Measurements from ENCODE around the gene DOLK. TPM values are rescaled to one million over a fixed set of nuclear protein-coding genes. Genes with fewer than 3 reads are reported as not detected.

The DOLK gene
- total RNA-seq, 6 donors from 2014 or later, result 5.7 to 24.5 (median 12.3) TPM

DNA sequence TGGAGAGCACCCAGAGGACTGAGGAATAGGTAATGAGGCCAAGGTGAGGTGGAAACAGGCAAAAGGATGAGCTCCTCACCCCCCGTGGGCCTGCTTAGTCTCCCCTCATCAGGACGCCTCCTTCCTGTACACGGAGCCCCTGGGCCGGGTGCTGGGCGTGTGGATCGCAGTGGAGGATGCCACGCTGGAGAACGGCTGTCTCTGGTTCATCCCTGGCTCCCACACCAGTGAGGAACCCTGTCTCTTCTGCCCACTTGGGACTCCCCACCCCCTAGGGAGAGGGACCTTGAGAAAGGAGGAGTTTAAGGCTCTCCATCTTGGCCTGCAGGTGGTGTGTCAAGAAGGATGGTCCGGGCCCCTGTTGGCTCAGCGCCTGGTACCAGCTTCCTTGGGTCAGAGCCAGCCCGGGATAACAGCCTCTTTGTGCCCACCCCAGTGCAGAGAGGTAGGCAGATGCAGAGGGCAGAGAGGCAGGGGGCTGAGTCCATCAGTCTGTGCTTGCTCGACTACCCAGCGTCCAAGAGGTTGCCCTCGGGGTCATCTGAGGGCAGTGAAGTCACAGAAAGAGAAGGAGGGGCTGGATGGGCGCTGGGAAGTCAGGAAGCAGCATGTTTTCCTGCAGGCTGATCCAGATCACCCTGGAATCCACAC is 7.0 kb downstream of the DOLK start:
- Histone ChIP-seq H3K27me3 (no peaks in the 10 kb centered on the region), H3K36me3 (peaks cover 0 to 12% (median 9%) of the 10 kb centered on the region in 4 donors), H3K4me1 (peaks cover 19 to 38% (median 26%) of the 10 kb centered on the region in 4 donors), H3K9me3 (no peaks in the 10 kb centered on the region), H3K4me3 (no peak overlapping the region), H3K27ac (peak overlapping the region; percentile 12 to 79 (median 59))
- peak in 1 of 2 donors; percentile 29 for TF ChIP-seq POLR2AphosphoS5 (IDR thresholded peaks at IDR 0.05)
- no peak for TF ChIP-seq EP300 (IDR thresholded peaks at IDR 0.05)
- TF ChIP-seq, protein P1, sequence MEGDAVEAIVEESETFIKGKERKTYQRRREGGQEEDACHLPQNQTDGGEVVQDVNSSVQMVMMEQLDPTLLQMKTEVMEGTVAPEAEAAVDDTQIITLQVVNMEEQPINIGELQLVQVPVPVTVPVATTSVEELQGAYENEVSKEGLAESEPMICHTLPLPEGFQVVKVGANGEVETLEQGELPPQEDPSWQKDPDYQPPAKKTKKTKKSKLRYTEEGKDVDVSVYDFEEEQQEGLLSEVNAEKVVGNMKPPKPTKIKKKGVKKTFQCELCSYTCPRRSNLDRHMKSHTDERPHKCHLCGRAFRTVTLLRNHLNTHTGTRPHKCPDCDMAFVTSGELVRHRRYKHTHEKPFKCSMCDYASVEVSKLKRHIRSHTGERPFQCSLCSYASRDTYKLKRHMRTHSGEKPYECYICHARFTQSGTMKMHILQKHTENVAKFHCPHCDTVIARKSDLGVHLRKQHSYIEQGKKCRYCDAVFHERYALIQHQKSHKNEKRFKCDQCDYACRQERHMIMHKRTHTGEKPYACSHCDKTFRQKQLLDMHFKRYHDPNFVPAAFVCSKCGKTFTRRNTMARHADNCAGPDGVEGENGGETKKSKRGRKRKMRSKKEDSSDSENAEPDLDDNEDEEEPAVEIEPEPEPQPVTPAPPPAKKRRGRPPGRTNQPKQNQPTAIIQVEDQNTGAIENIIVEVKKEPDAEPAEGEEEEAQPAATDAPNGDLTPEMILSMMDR (IDR thresholded peaks at IDR 0.05), result no peak
- no peak for TF ChIP-seq POLR2A (IDR thresholded peaks at IDR 0.05)
- 60 to 64% methylated on average over 10 to 15 of the region's 15 CpGs for whole genome bisulfite sequencing, 2 donors
- DNase-seq (no peak), ATAC-seq (ENCODE audit: low FRiP score in 2 of 2) (no peak)

DNA sequence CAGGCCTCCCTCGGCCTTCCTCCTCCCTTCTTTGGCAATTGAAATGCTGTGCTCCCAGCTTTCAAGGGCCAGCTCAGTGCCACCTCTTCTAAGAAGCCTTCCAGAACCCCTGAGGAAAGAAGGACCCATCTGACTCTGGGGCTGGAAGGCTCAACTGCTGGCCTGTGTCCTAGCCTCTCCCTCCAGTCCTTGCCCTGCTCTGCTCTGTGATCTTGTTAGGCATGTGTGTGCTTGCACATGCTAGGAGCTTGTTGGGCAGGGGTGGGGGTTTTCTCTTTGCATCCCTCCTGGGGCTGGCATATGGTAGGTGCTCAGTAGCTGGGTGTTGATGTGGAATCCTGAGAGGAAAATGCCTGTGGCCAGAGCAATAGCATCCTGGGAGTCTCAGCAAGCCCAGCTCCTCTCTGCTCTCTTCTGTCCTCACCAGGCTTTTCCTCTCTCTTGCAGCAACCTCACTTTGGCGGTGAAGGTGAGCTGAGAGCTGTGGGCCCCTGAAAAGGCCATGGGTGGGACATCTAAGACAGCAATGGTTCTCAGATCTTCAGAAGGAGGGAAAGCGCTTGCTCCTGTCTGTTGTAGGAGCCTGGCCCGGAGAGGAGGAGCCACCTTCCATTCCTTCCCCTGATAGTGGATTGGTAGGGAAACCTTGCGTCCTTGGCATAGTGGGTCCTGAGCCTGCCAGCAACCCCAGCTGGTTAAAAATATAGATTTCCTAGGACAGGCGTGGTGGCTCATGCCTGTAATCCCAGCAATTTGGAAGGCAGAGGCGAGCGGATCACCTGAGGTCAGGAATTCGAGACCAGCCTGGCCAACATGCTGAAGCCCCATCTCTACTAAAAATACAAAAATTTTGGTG is 9.9 kb downstream of the DOLK start:
- no peaks in the 10 kb centered on the region for H3K27me3 ChIP-seq
- H3K36me3 ChIP-seq, result peaks cover 0 to 19% (median 11%) of the 10 kb centered on the region in 4 donors
- no peak overlapping the region for H3K4me3 ChIP-seq
- ATAC-seq (ENCODE audit: low FRiP score in 2 of 2), result no peak
- H3K9me3 ChIP-seq, result no peaks in the 10 kb centered on the region
- no peak overlapping the region for H3K27ac ChIP-seq
- TF ChIP-seq, protein P1 (IDR thresholded peaks at IDR 0.05), result no peak
- TF ChIP-seq POLR2A (IDR thresholded peaks at IDR 0.05) (no peak), POLR2AphosphoS5 (IDR thresholded peaks at IDR 0.05) (no peak), EP300 (IDR thresholded peaks at IDR 0.05) (no peak)
- no peak for DNase-seq
- H3K4me1 ChIP-seq, result peaks cover 11 to 22% (median 17%) of the 10 kb centered on the region in 4 donors
- 91 to 92% methylated on average over 9 of the region's 9 CpGs for WGBS, 2 donors

DNA sequence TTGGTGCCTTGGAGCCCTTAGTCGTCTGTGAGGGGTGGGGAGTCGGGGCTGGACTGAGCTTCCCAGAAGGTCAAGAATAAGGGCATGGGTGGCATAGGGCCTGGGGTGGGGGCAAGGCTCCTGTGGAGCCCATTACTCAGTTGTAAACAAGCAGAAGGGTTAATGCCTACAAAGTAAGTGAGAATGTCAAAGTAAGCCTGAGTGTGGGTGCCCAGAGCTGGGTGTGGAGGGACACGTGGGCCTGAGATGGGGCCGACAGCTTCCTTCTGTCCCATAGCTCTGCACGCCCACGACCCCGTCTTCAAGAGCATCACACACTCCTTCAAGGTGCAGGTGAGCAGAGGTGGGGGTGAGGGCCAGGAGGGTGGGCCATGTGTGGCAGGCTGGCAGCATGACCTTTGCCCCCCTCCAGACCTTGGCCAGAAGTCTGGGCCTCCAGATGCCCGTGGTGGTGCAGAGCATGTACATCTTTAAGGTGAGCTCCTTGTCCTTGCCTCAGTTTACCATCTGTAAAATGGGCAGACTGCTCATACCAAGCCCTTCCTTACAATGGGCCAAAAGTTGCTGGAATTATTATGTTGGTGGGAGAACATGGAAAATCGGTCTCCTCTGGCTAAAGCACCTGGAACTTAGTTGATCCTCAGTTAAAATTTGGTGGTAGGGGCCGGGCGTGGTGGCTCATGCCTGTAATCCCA is 11.1 kb downstream of the DOLK start:
- WGBS, 2 donors, result 88 to 95% methylated on average over 9 to 11 of the region's 11 CpGs

DNA sequence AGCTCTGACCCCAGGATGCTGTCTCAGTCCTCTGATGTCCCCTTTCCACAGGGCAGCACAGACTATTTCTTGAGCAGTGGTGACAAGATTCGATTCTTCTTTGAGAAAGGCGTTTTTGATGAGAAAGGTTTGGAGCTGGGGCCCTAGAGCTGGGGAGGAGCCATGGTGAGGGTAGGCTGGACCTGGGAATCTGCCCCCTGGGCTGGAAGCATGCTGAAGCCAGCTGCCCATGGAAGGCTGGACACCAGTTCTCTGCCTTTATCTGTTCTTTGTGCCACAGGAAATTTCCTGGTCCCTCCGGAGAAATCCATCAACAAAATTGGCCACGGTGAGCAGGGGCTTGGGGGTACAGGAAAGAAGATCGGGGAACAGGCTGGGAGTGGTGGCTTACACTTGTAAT is 13.7 kb downstream of the DOLK start:
- Histone ChIP-seq H3K27me3 (no peaks in the 10 kb centered on the region), H3K9me3 (no peaks in the 10 kb centered on the region), H3K36me3 (peaks cover 0 to 19% (median 11%) of the 10 kb centered on the region in 4 donors), H3K4me1 (no peaks in the 10 kb centered on the region), H3K27ac (no peak overlapping the region), H3K4me3 (no peak overlapping the region)
- ATAC-seq (ENCODE audit: low FRiP score in 2 of 2), result no peak
- no peak for DNase-seq
- TF ChIP-seq, protein P1 (IDR thresholded peaks at IDR 0.05), result no peak
- TF ChIP-seq POLR2A (IDR thresholded peaks at IDR 0.05), result no peak
- TF ChIP-seq POLR2AphosphoS5 (IDR thresholded peaks at IDR 0.05), result no peak
- TF ChIP-seq EP300 (IDR thresholded peaks at IDR 0.05), result no peak
- 92 to 93% methylated on average over 3 to 5 of the region's 5 CpGs for WGBS, 2 donors

More for the DNA sequence above, 11.1 kb downstream of the DOLK start:
- DNase-seq, result no peak
- H3K4me3 ChIP-seq, result no peak overlapping the region
- peaks cover 0 to 16% (median 10%) of the 10 kb centered on the region in 4 donors for H3K4me1 ChIP-seq
- TF ChIP-seq EP300 (IDR thresholded peaks at IDR 0.05) (no peak), POLR2A (IDR thresholded peaks at IDR 0.05) (no peak)
- TF ChIP-seq, protein P1 (IDR thresholded peaks at IDR 0.05), result no peak
- no peaks in the 10 kb centered on the region for H3K9me3 ChIP-seq
- H3K36me3 ChIP-seq, result peaks cover 0 to 19% (median 11%) of the 10 kb centered on the region in 4 donors
- H3K27me3 ChIP-seq, result no peaks in the 10 kb centered on the region
- H3K27ac ChIP-seq, result no peak overlapping the region
- ATAC-seq (ENCODE audit: low FRiP score in 2 of 2), result no peak
